HG02938 (cell line): ENCODE measurements around the gene KCTD14.

Experiments used
- ATAC-seq: cut with Tn5 transposase; IDR thresholded peaks from one replicate; pipeline ENCODE4 v1.9.1; 2021; ENCODE audit warnings: mild to moderate bottlenecking, moderate library complexity; ENCODE audit not compliant: unreplicated experiment

The KCTD14 gene

GRCh38 chr11:77966338-77966737 lies 56.7 kb downstream of the KCTD14 start:
- ATAC-seq, result no peak
